ENCODE results near the gene PRPS1.
A peak's percentile ranks its signal among the peaks of the same experiment; 100 is the strongest.
"Not testable (repeated sequence)": the region's sequence is repeated elsewhere in the genome, so short reads cannot be mapped to it uniquely, and the experiment has no call there.

The PRPS1 gene

DNA sequence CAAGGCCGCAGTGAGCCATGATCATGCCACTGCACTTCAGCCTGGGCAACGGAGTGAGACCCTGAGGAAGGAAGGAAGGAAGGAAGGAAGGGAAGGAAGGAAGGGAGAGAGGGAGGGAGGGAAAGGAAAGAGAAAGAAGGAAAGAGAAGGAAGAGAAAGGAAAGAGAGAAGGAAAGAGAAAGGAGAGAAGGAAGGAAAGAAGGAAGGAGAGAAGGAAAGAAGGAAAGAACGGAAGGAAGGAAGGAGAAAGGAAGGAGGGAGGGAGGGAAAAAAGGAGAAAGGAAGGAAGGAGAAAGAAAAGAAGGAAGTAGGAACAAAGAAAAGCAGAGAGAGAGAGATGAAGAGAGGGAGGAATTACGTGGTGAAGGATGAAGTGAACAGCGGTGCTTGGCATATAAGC, 30.4 kb downstream of the PRPS1 start:
- TF ChIP-seq SPI1 (IDR thresholded peaks at IDR 0.05; ENCODE audit: low read depth, low read length) (no peak), TAF1 (IDR thresholded peaks at IDR 0.05; ENCODE audit: low read depth, low read length) (no peak), POU2F2 (IDR thresholded peaks at IDR 0.05; ENCODE audit: low read depth, low read length) (no peak)
- DNase-seq (ENCODE audit: insufficient read length, low spot score) (no peak), FAIRE-seq (no peak)

- no peak for TF ChIP-seq TAF1 (IDR thresholded peaks at IDR 0.05; ENCODE audit: low read depth, low read length)
- no peak for TF ChIP-seq PAX5 (IDR thresholded peaks at IDR 0.05; ENCODE audit: insufficient read depth, low read length, severe bottlenecking)
- no peak for TF ChIP-seq SPI1 (IDR thresholded peaks at IDR 0.05; ENCODE audit: low read depth, low read length)
- TF ChIP-seq POU2F2 (IDR thresholded peaks at IDR 0.05; ENCODE audit: low read depth, low read length), result no peak
- TF ChIP-seq POLR2AphosphoS5 (IDR thresholded peaks at IDR 0.05; ENCODE audit: low read depth, low read length), result no peak
- TF ChIP-seq POLR2A (IDR thresholded peaks at IDR 0.05; ENCODE audit: low read depth, low read length), result no peak
- DNase-seq (ENCODE audit: insufficient read length, low spot score) (no peak), FAIRE-seq (no peak)
Measured at GRCh38 chrX:107659286-107659685, 31.0 kb downstream of the PRPS1 start.

- FAIRE-seq, result peak; percentile 55
- DNase-seq (ENCODE audit: insufficient read length, low spot score), result no peak
- no peak for TF ChIP-seq TAF1 (IDR thresholded peaks at IDR 0.05; ENCODE audit: low read depth, low read length)
- no peak for TF ChIP-seq PAX5 (IDR thresholded peaks at IDR 0.05; ENCODE audit: insufficient read depth, low read length, severe bottlenecking)
- no peak for TF ChIP-seq POLR2AphosphoS5 (IDR thresholded peaks at IDR 0.05; ENCODE audit: low read depth, low read length)
- no peak for TF ChIP-seq POLR2A (IDR thresholded peaks at IDR 0.05; ENCODE audit: low read depth, low read length)
- no peak for TF ChIP-seq SPI1 (IDR thresholded peaks at IDR 0.05; ENCODE audit: low read depth, low read length)
- no peak for TF ChIP-seq POU2F2 (IDR thresholded peaks at IDR 0.05; ENCODE audit: low read depth, low read length)
Measured at GRCh38 chrX:107659768-107660167, 31.5 kb downstream of the PRPS1 start.

DNA sequence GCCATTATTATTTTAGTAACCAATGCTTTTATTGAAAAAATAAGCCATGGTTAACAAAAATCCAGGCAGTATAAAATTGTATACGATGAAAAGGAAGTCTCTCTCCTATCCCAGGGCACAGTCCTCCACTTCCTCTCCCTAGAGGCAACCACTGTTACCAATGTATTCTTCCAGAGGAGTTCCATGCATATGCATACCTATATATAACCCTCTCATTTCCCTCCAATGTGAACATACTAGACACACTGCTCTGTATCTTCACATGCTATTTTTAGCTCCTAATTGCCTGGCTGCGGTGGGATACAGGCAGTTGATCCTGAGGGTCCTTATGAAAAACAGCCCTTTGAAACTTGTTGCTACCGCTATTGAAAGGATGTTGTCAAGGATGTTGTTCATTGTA, 33.8 kb downstream of the PRPS1 start:
- DNase-seq (ENCODE audit: insufficient read length, low spot score) (no peak), FAIRE-seq (no peak)
- TF ChIP-seq SPI1 (IDR thresholded peaks at IDR 0.05; ENCODE audit: low read depth, low read length) (no peak), POLR2A (IDR thresholded peaks at IDR 0.05; ENCODE audit: low read depth, low read length) (no peak), TAF1 (IDR thresholded peaks at IDR 0.05; ENCODE audit: low read depth, low read length) (no peak), PAX5 (IDR thresholded peaks at IDR 0.05; ENCODE audit: insufficient read depth, low read length, severe bottlenecking) (no peak), POU2F2 (IDR thresholded peaks at IDR 0.05; ENCODE audit: low read depth, low read length) (no peak), POLR2AphosphoS5 (IDR thresholded peaks at IDR 0.05; ENCODE audit: low read depth, low read length) (no peak)

DNA sequence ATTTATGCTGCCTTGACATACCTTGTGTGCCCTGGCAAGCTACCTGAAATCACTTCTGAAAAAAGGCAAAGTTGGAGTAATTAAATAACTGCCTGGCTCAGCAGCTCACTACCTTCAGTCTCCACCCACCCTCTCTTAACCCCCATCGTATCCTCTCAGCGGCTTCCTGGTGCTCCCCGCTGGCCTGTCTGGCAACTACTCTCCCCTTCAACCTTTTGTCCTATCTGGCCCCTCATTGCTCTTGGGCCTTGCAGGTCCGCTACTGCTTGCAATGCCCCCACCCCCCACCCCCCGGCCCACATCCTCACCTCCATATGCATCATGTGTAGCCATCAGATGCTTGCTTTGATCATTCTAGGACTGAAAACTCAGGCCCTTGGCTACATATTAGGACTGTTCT, 34.5 kb downstream of the PRPS1 start:
- TF ChIP-seq SPI1 (IDR thresholded peaks at IDR 0.05; ENCODE audit: low read depth, low read length), result no peak
- TF ChIP-seq POLR2AphosphoS5 (IDR thresholded peaks at IDR 0.05; ENCODE audit: low read depth, low read length), result no peak
- TF ChIP-seq POU2F2 (IDR thresholded peaks at IDR 0.05; ENCODE audit: low read depth, low read length), result no peak
- TF ChIP-seq PAX5 (IDR thresholded peaks at IDR 0.05; ENCODE audit: insufficient read depth, low read length, severe bottlenecking), result no peak
- TF ChIP-seq TAF1 (IDR thresholded peaks at IDR 0.05; ENCODE audit: low read depth, low read length), result no peak
- TF ChIP-seq POLR2A (IDR thresholded peaks at IDR 0.05; ENCODE audit: low read depth, low read length), result no peak
- DNase-seq (ENCODE audit: insufficient read length, low spot score), result no peak
- no peak for FAIRE-seq

GRCh38 chrX:107666931-107667330, 38.6 kb downstream of the PRPS1 start:
- no peak for FAIRE-seq
- DNase-seq (ENCODE audit: insufficient read length, low spot score), result no peak
- TF ChIP-seq POLR2A (IDR thresholded peaks at IDR 0.05; ENCODE audit: low read depth, low read length), result no peak
- TF ChIP-seq TAF1 (IDR thresholded peaks at IDR 0.05; ENCODE audit: low read depth, low read length), result no peak
- TF ChIP-seq SPI1 (IDR thresholded peaks at IDR 0.05; ENCODE audit: low read depth, low read length), result no peak
- no peak for TF ChIP-seq POLR2AphosphoS5 (IDR thresholded peaks at IDR 0.05; ENCODE audit: low read depth, low read length)

GRCh38 chrX:107667426-107667825, 39.1 kb downstream of the PRPS1 start:
- no peak for FAIRE-seq
- TF ChIP-seq TAF1 (IDR thresholded peaks at IDR 0.05; ENCODE audit: low read depth, low read length) (no peak), SPI1 (IDR thresholded peaks at IDR 0.05; ENCODE audit: low read depth, low read length) (no peak), POLR2AphosphoS5 (IDR thresholded peaks at IDR 0.05; ENCODE audit: low read depth, low read length) (no peak), POLR2A (IDR thresholded peaks at IDR 0.05; ENCODE audit: low read depth, low read length) (no peak), POU2F2 (IDR thresholded peaks at IDR 0.05; ENCODE audit: low read depth, low read length) (no peak), PAX5 (IDR thresholded peaks at IDR 0.05; ENCODE audit: insufficient read depth, low read length, severe bottlenecking) (no peak)
- no peak for DNase-seq (ENCODE audit: insufficient read length, low spot score)

DNA sequence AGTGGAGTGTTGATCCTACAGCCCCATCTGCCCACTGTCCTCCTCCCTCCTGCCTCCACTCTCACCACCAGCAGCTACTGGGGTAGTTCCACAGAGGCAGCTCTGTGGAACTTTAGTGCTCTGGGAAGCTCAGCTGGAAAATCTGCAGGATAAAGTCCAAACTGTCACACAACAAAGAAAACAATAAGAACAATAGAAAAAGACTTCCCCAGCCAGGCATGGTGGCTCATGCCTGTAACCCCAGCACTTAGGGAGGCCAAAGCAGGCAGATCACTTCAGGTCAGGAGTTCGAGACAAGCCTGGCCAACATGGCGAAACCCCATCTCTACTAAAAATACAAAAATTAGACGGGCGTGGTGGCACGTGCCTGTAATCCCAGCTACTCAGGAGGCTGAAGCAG, 40.4 kb downstream of the PRPS1 start:
- not testable (repeated sequence) for DNase-seq (ENCODE audit: insufficient read length, low spot score); FAIRE-seq

DNA sequence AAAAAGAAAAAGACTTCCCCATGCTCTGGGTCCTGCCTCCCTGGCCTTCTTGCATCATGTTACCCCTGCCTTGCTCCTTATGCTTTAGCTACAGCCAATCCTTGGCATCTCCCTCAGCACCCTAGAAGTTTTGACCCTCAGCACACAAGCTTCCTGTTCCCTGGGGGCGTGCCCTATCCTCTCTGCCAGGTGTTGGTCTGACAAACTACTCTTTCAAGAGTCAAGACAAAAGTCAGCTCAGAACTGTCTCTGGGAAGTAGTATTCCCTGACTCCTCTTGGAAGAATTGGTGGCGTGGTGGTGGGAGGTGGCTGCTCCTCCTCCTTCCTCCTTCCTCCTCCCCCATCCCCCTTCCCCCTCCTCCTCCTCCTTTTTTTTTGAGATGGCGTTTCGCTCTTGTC, 41.0 kb downstream of the PRPS1 start:
- FAIRE-seq (no peak), DNase-seq (ENCODE audit: insufficient read length, low spot score) (no peak)
- TF ChIP-seq POU2F2 (IDR thresholded peaks at IDR 0.05; ENCODE audit: low read depth, low read length) (no peak), POLR2A (IDR thresholded peaks at IDR 0.05; ENCODE audit: low read depth, low read length) (no peak), POLR2AphosphoS5 (IDR thresholded peaks at IDR 0.05; ENCODE audit: low read depth, low read length) (no peak), TAF1 (IDR thresholded peaks at IDR 0.05; ENCODE audit: low read depth, low read length) (no peak), PAX5 (IDR thresholded peaks at IDR 0.05; ENCODE audit: insufficient read depth, low read length, severe bottlenecking) (no peak), SPI1 (IDR thresholded peaks at IDR 0.05; ENCODE audit: low read depth, low read length) (no peak)

DNA sequence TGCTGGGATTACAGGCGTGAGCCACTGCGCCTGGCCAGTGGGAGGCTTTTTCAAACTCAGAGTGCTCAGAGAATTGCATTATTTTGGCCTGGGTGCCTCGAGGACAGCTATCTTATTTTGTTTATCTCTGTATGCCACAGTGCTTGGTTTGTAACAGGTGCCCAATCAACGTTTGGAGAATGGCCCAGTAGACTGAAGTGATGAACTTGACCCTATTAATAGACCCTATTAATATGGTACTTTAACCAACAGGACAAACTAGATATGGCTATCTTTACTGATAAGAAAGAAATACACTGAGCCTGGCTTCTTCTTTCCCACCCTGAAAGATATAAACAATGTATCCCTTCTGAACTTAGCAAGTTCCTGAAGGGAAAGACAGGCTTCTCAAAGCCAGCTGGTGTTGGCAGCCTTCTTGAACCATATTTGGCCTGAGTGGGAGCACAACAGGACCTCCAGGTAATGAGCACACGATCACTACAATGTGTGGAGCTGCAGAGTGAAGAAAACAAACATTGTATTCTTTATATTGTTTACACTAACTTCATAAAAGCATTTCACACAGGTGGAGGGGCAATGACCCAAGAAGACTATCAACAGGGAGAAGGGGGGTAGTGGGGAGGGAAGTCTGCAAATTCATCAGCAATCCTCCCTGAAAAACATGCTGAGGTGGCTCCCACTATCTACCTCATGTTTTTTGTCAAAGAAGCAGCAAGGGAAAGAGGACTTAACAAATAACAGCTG, 41.7 kb downstream of the PRPS1 start:
- TF ChIP-seq PAX5 (IDR thresholded peaks at IDR 0.05; ENCODE audit: insufficient read depth, low read length, severe bottlenecking) (no peak), POU2F2 (IDR thresholded peaks at IDR 0.05; ENCODE audit: low read depth, low read length) (no peak), TAF1 (IDR thresholded peaks at IDR 0.05; ENCODE audit: low read depth, low read length) (no peak), POLR2A (IDR thresholded peaks at IDR 0.05; ENCODE audit: low read depth, low read length) (no peak), POLR2AphosphoS5 (IDR thresholded peaks at IDR 0.05; ENCODE audit: low read depth, low read length) (no peak), SPI1 (IDR thresholded peaks at IDR 0.05; ENCODE audit: low read depth, low read length) (no peak)
- DNase-seq (ENCODE audit: insufficient read length, low spot score), result no peak
- no peak for FAIRE-seq

GRCh38 chrX:107671256-107671655, 42.9 kb downstream of the PRPS1 start:
- not testable (repeated sequence) for DNase-seq (ENCODE audit: insufficient read length, low spot score); FAIRE-seq

Measured in GM12891 (cell line).